Panc1 (cell line): ENCODE measurements around the gene UBE2J2. TPM values are rescaled to one million over a fixed set of nuclear protein-coding genes. Genes with fewer than 3 reads are reported as not detected.

Experiments
- ATAC-seq: fragments of 200-7000 bp; cut with Tn5 transposase; 2 replicates; pipeline ENCODE4 v1.9.1; 2020; ENCODE audit warnings: mild to moderate bottlenecking, moderate library complexity
- BruUV-seq: library from RNA; stranded (reverse); fragments of 400-500 nt; replicated peaks from 2 replicates; lab custom pipeline; 2021; lab: Mats Ljungman, UMichigan
- CTCF ChIA-PET: fragments of 300-600 bp; sonication (Branson Sonifier 250); formaldehyde crosslinking; loops from one replicate; lab custom pipeline; 2022; ENCODE audit warnings: antibody characterized with exemption; lab: Charles Lee
- POLR2A ChIA-PET: fragments of 300-600 bp; sonication (Branson Sonifier 250); formaldehyde crosslinking; loops from one replicate; lab custom pipeline; 2022; ENCODE audit warnings: antibody characterized with exemption; lab: Charles Lee
- DNase-seq: peaks from one replicate; pipeline ENCODE4 v3.0.0-alpha.2; 2010; ENCODE audit warnings: low read depth, low spot score
- H3K27ac ChIP-seq: 2 replicates; pipeline ENCODE4 v1.5.1; 2011; ENCODE audit warnings: mild to moderate bottlenecking, low read length, inconsistent platforms
- H3K27me3 ChIP-seq: fragments of 200-500 bp; sonication (Bioruptor generic); 2 replicates; pipeline ENCODE4 v1.6.0; 2014; ENCODE audit warnings: low read length, inconsistent platforms; ENCODE audit not compliant: control insufficient read depth, insufficient read depth
- H3K36me3 ChIP-seq: fragments of 200-500 bp; sonication (Bioruptor generic); 2 replicates; pipeline ENCODE4 v1.5.1; 2014; ENCODE audit warnings: inconsistent platforms, mild to moderate bottlenecking, low read length, moderate library complexity; ENCODE audit not compliant: control insufficient read depth, insufficient read depth
- H3K4me1 ChIP-seq: 2 replicates; pipeline ENCODE4 v1.5.1; 2011; ENCODE audit warnings: inconsistent platforms, mild to moderate bottlenecking, low read length, moderate library complexity; ENCODE audit not compliant: control insufficient read depth, insufficient read depth
- H3K4me3 ChIP-seq, 2 experiments: 2 replicates each; pipeline ENCODE4 v1.5.1; 2011 to 2012; ENCODE audit warnings: low read depth in 2 of 2, low read length in 2 of 2, mild to moderate bottlenecking in 2 of 2, inconsistent platforms in 1 of 2, moderate library complexity in 1 of 2
- H3K9me3 ChIP-seq: fragments of 200-500 bp; sonication (Bioruptor generic); 2 replicates; pipeline ENCODE4 v1.5.1; 2014; ENCODE audit warnings: low read depth, mild to moderate bottlenecking, inconsistent platforms, low read length, moderate library complexity; ENCODE audit not compliant: control insufficient read depth, insufficient read depth
- CTCF ChIP-seq: fragments of 450-650 bp; IDR thresholded peaks from 2 replicates; pipeline ENCODE4 v1.5.1; 2017; ENCODE audit warnings: mild to moderate bottlenecking
- POLR2AphosphoS5 ChIP-seq: IDR thresholded peaks from 2 replicates; pipeline ENCODE4 v1.6.1; 2012; ENCODE audit warnings: mild to moderate bottlenecking, low read depth, low read length, moderate library complexity
- REST ChIP-seq, 2 experiments: IDR thresholded peaks; 2 replicates each; pipeline ENCODE4 v1.6.1; 2011 to 2012; ENCODE audit warnings: low read depth in 2 of 2, control low read depth in 1 of 2, low read length in 1 of 2, mild to moderate bottlenecking in 1 of 2, moderate library complexity in 1 of 2; ENCODE audit not compliant: insufficient read depth in 1 of 2
- SIN3A ChIP-seq: IDR thresholded peaks from 2 replicates; pipeline ENCODE4 v1.6.1; 2012; ENCODE audit warnings: low read depth, mild to moderate bottlenecking, low read length, moderate library complexity, borderline replicate concordance; ENCODE audit not compliant: insufficient read depth
- TCF7L2 ChIP-seq: IDR thresholded peaks from 2 replicates; pipeline ENCODE4 v1.6.1; 2011; ENCODE audit warnings: mild to moderate bottlenecking, low read depth, low read length, inconsistent platforms
- in situ Hi-C: cut with HindIII; loops from 2 replicates; pipeline ENCODE4 v1.10.0; 2016; ENCODE audit warnings: low sequenced_read_pairs, low pct_unique_long_range_greater_than_20kb
- intact Hi-C: fragments of 100-400 bp; cut with micrococcal nuclease; formaldehyde crosslinking; loops from one replicate; pipeline ENCODE4 v1.10.0; 2022; ENCODE audit not compliant: unreplicated experiment
- total RNA-seq: library from RNA; stranded (reverse); gene quantifications from one replicate; pipeline ENCODE4 v1.2.1, GENCODE V29; 2021; ENCODE audit not compliant: unreplicated experiment

The UBE2J2 gene
- total RNA-seq, 1 experiment from 2014 or later = 101 TPM

GRCh38 chr1:1314678-1315335 is 41.2 kb upstream of the UBE2J2 start:
- DNase-seq (no peak), ATAC-seq (no peak)
- Histone ChIP-seq H3K36me3 (no peaks in the 10 kb centered on the region; the same call in none of the 2 replicates), H3K27ac (no peak overlapping the region), H3K27me3 (no peaks in the 10 kb centered on the region), H3K9me3 (no peaks in the 10 kb centered on the region), H3K4me3 (no peak overlapping the region), H3K4me1 (peaks cover 25% of the 10 kb centered on the region)
- in situ Hi-C loops (no loop called here), intact Hi-C loops (no loop called here)
- CTCF ChIA-PET = no interaction called here
- POLR2A ChIA-PET = no interaction called here
- TF ChIP-seq REST (IDR thresholded peaks at IDR 0.05; ENCODE audit: insufficient read depth in 1 of 2, low read depth in 2 of 2, low read length in 1 of 2) = no peak
- no peak for TF ChIP-seq CTCF
- no peak for TF ChIP-seq TCF7L2
- no peak for TF ChIP-seq POLR2AphosphoS5
- TF ChIP-seq SIN3A = no peak
- BruUV-seq = no TSS peak

GRCh38 chr1:1314237-1314586 is 40.6 kb upstream of the UBE2J2 start:
- Histone ChIP-seq H3K4me3 (no peak overlapping the region), H3K36me3 (no peaks in the 10 kb centered on the region; the same call in none of the 2 replicates), H3K4me1 (peaks cover 27% of the 10 kb centered on the region), H3K27ac (no peak overlapping the region), H3K27me3 (no peaks in the 10 kb centered on the region), H3K9me3 (no peaks in the 10 kb centered on the region)
- intact Hi-C loops = no loop called here
- ChIA-PET POLR2A (no interaction called here), CTCF (no interaction called here)
- no peak for ATAC-seq
- no peak for DNase-seq
- in situ Hi-C loops = no loop called here
- BruUV-seq = no TSS peak
- TF ChIP-seq POLR2AphosphoS5 = no peak
- no peak for TF ChIP-seq REST (IDR thresholded peaks at IDR 0.05; ENCODE audit: insufficient read depth in 1 of 2, low read depth in 2 of 2, low read length in 1 of 2)
- TF ChIP-seq SIN3A = no peak
- no peak for TF ChIP-seq CTCF
- TF ChIP-seq TCF7L2 = no peak
